Mesendoderm (in vitro differentiated cells): ENCODE results near the gene ZNF587.
A peak's percentile ranks its signal among the peaks of the same experiment; 100 is the strongest.
"Not testable (repeated sequence)": the region's sequence is repeated elsewhere in the genome, so short reads cannot be mapped to it uniquely, and the experiment has no call there.

Experiments
- DNase-seq: peaks from one replicate; pipeline ENCODE4 v3.0.0; 2013
- H2AK5ac ChIP-seq: 2 replicates; pipeline ENCODE4 v1.6.1; 2013; ENCODE audit warnings: low read length, inconsistent platforms
- H2BK120ac ChIP-seq: 2 replicates; pipeline ENCODE4 v1.6.1; 2013; ENCODE audit warnings: low read depth, mild to moderate bottlenecking, low read length, moderate library complexity, mixed read lengths
- H2BK15ac ChIP-seq: replicated peaks from 2 replicates; pipeline ENCODE4 v1.6.1; 2013; ENCODE audit warnings: low read depth, mild to moderate bottlenecking, moderate library complexity
- H2BK5ac ChIP-seq: 2 replicates; pipeline ENCODE4 v1.6.1; 2013; ENCODE audit warnings: low read length, inconsistent platforms
- H3K18ac ChIP-seq: 2 replicates; pipeline ENCODE4 v1.6.1; 2013; ENCODE audit warnings: mild to moderate bottlenecking, low read length, mixed read lengths
- H3K23ac ChIP-seq: one replicate; pipeline ENCODE4 v1.6.1; 2013; ENCODE audit warnings: low read length
- H3K27ac ChIP-seq: 2 replicates; pipeline ENCODE4 v1.5.1; 2013; ENCODE audit warnings: low read depth, mild to moderate bottlenecking, inconsistent platforms, low read length, moderate library complexity
- H3K27me3 ChIP-seq: 2 replicates; pipeline ENCODE4 v1.6.1; 2013; ENCODE audit warnings: low read length, control low read depth, mild to moderate bottlenecking, inconsistent platforms; ENCODE audit not compliant: insufficient read depth, poor library complexity
- H3K36me3 ChIP-seq: 2 replicates; pipeline ENCODE4 v1.6.1; 2013; ENCODE audit warnings: low read length, inconsistent platforms; ENCODE audit not compliant: control insufficient read depth, insufficient read depth
- H3K4ac ChIP-seq: one replicate; pipeline ENCODE4 v1.6.1; 2013; ENCODE audit warnings: low read depth, mild to moderate bottlenecking, low read length, moderate library complexity
- H3K4me1 ChIP-seq: 2 replicates; pipeline ENCODE4 v1.6.1; 2013; ENCODE audit warnings: low read depth, low read length, inconsistent platforms; ENCODE audit not compliant: control insufficient read depth
- H3K4me2 ChIP-seq: 2 replicates; pipeline ENCODE4 v1.6.1; 2013; ENCODE audit warnings: low read length
- H3K4me3 ChIP-seq: 2 replicates; pipeline ENCODE4 v1.5.1; 2013; ENCODE audit warnings: mild to moderate bottlenecking, low read length
- H3K56ac ChIP-seq: one replicate; pipeline ENCODE4 v1.6.1; 2013; ENCODE audit warnings: low read length
- H3K79me1 ChIP-seq: 2 replicates; pipeline ENCODE4 v1.6.1; 2013; ENCODE audit warnings: low read length, inconsistent platforms
- H3K79me2 ChIP-seq: 2 replicates; pipeline ENCODE4 v1.6.1; 2013; ENCODE audit warnings: mild to moderate bottlenecking, low read length; ENCODE audit not compliant: control insufficient read depth, insufficient read depth
- H3K9ac ChIP-seq: 2 replicates; pipeline ENCODE4 v1.6.1; 2013; ENCODE audit warnings: low read length, inconsistent platforms
- H4K5ac ChIP-seq: one replicate; pipeline ENCODE4 v1.6.1; 2013; ENCODE audit warnings: low read length
- H4K8ac ChIP-seq: one replicate; pipeline ENCODE4 v1.6.1; 2013; ENCODE audit warnings: low read depth, mild to moderate bottlenecking, control low read depth, low read length, moderate library complexity
- WGBS: extraction: QIAGEN DNeasy Blood & Tissue Kit; methylation state at CpG from one replicate; pipeline ENCODE4 v1.1.7; 2013; ENCODE audit warnings: low lambda C conversion rate, missing lambda C conversion rate; ENCODE audit not compliant: insufficient coverage; ENCODE audit errors: extremely low coverage; 5-methylcytosine and 5-hydroxymethylcytosine counted together

The ZNF587 gene

DNA sequence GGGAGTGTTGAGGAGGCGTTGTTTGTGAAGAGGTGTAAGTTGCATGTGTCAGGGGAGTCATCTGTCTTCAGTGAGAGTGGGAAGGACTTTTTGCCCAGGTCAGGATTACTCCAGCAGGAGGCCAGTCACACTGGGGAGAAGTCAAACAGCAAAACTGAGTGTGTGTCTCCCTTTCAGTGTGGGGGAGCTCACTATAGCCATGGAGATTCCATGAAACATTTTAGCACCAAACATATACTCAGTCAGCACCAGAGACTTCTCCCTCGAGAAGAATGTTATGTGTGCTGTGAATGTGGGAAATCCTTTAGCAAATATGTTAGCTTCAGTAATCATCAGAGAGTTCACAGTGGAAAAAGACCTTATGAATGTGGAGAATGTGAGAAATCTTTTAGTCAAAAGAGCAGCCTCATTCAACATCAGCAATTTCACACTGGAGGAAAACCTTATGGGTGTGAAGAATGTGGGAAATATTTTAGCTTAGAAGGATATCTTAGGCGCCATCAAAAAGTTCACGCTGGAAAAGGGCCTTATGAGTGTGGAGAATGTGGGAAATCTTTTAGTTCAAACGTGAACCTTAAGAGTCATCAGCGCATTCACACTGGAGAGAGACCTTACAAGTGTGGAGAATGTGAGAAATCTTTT, 8.4 kb upstream of the ZNF587 start:
- Histone ChIP-seq H3K27me3 (no peaks in the 10 kb centered on the region), H2AK5ac (no peak overlapping the region), H3K4ac (no peak overlapping the region), H3K4me3 (no peak overlapping the region), H3K4me1 (no peaks in the 10 kb centered on the region), H3K23ac (no peak overlapping the region), H3K79me2 (peaks cover 53% of the 10 kb centered on the region), H2BK15ac (no peak overlapping the region), H3K18ac (no peak overlapping the region), H4K5ac (no peak overlapping the region), H2BK5ac (no peak overlapping the region), H3K9ac (no peak overlapping the region), H3K79me1 (peaks cover 14% of the 10 kb centered on the region), H3K4me2 (no peak overlapping the region), H2BK120ac (no peak overlapping the region), H3K36me3 (peaks cover 16% of the 10 kb centered on the region), H3K27ac (peak overlapping the region; percentile 44), H3K56ac (no peak overlapping the region), H4K8ac (no peak overlapping the region)
- DNase-seq = peak; percentile 79
- WGBS = no CpG with 5 or more reads among the region's 6 CpGs

- H3K4me2 ChIP-seq, H3K36me3 ChIP-seq, H2BK120ac ChIP-seq, H3K27ac ChIP-seq, H3K56ac ChIP-seq, H4K5ac ChIP-seq, H3K18ac ChIP-seq, H3K27me3 ChIP-seq, H2BK15ac ChIP-seq, H3K4me3 ChIP-seq, DNase-seq, H3K4me1 ChIP-seq, H4K8ac ChIP-seq, H3K23ac ChIP-seq, H3K9ac ChIP-seq, H2AK5ac ChIP-seq, H3K4ac ChIP-seq, H2BK5ac ChIP-seq: not testable (repeated sequence)
- WGBS = no CpG with 5 or more reads among the region's 3 CpGs
- H3K79me2 ChIP-seq = peaks cover 43% of the 10 kb centered on the region
- H3K79me1 ChIP-seq = peaks cover 15% of the 10 kb centered on the region
These were observed 2.5 kb upstream of the ZNF587 start for GRCh38 chr19:57847164-57847563.

- H3K36me3 ChIP-seq, H3K4me1 ChIP-seq, H2AK5ac ChIP-seq, H3K4me2 ChIP-seq, H3K56ac ChIP-seq, H3K18ac ChIP-seq, H3K23ac ChIP-seq, H3K9ac ChIP-seq, H3K27me3 ChIP-seq, H3K27ac ChIP-seq, H2BK5ac ChIP-seq, H4K5ac ChIP-seq, H2BK15ac ChIP-seq, H3K4ac ChIP-seq, H4K8ac ChIP-seq, H2BK120ac ChIP-seq, H3K4me3 ChIP-seq: not testable (repeated sequence)
- DNase-seq = peak; percentile 68
- Histone ChIP-seq H3K79me1 (peaks cover 13% of the 10 kb centered on the region), H3K79me2 (peaks cover 36% of the 10 kb centered on the region)
- WGBS = no CpG with 5 or more reads among the region's 2 CpGs
These were observed 445 bp upstream of the ZNF587 start for GRCh38 chr19:57849162-57849665.

DNA sequence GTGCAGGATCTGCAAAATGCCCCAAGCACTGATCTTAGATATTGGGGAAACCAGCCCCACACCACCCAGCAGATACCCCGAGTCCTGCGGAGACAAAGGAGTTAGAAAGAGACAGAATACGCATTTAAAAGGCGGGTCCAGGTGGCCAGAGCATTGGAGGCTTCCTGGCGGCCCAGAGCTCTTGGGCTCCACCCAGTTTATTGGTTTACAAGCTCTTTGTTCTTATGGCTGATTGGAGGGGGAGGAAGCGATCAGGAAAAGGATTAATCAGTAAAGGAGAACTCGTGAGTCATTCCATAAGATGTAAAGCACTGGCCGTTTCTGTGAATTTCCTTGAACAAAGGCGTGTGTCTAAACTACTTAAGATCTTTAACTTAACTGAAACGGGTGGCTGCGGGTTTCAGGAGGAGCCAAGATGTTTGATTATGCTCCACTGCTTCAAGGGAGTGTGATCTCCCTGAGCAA, 926 bp downstream of the ZNF587 start:
- no CpG with 5 or more reads among the region's 11 CpGs for WGBS
- peak overlapping the region; percentile 59 for H3K27ac ChIP-seq

GRCh38 chr19:57851812-57852603, 2.3 kb downstream of the ZNF587 start:
- H3K56ac ChIP-seq, H3K36me3 ChIP-seq, H2BK15ac ChIP-seq, H4K8ac ChIP-seq, DNase-seq, H4K5ac ChIP-seq, H3K27me3 ChIP-seq, H3K23ac ChIP-seq, H3K4ac ChIP-seq, H3K27ac ChIP-seq, H3K4me2 ChIP-seq, H3K18ac ChIP-seq, H2BK120ac ChIP-seq, H3K79me1 ChIP-seq, H3K4me1 ChIP-seq, H2AK5ac ChIP-seq, H3K4me3 ChIP-seq, H3K9ac ChIP-seq, H2BK5ac ChIP-seq: not testable (repeated sequence)
- no CpG with 5 or more reads among the region's 6 CpGs for WGBS
- H3K79me2 ChIP-seq = peaks cover 25% of the 10 kb centered on the region

More for the DNA sequence above, 926 bp downstream of the ZNF587 start:
- peak overlapping the region; percentile 35 for H3K18ac ChIP-seq
- H3K56ac ChIP-seq = peak overlapping the region; percentile 80
- H3K27me3 ChIP-seq = no peaks in the 10 kb centered on the region
- no peak overlapping the region for H2AK5ac ChIP-seq
- H2BK15ac ChIP-seq = no peak overlapping the region
- H3K4me3 ChIP-seq = peak overlapping the region; percentile 21
- no peak overlapping the region for H4K8ac ChIP-seq
- peak overlapping the region; percentile 2 for H3K4me2 ChIP-seq
- H3K79me1 ChIP-seq = peaks cover 9% of the 10 kb centered on the region
- H3K4ac ChIP-seq = no peak overlapping the region
- peaks cover 26% of the 10 kb centered on the region for H3K79me2 ChIP-seq
- H3K36me3 ChIP-seq = no peaks in the 10 kb centered on the region
- H2BK5ac ChIP-seq = no peak overlapping the region
- H3K9ac ChIP-seq = peak overlapping the region; percentile 48
- peak; percentile 80 for DNase-seq
- H3K4me1 ChIP-seq = no peaks in the 10 kb centered on the region
- H3K23ac ChIP-seq = no peak overlapping the region
- no peak overlapping the region for H2BK120ac ChIP-seq
- no peak overlapping the region for H4K5ac ChIP-seq
